CD4-positive, CD25-positive, alpha-beta regulatory T cell (primary cell): ENCODE data around the gene RNF157. TPM values are rescaled to one million over a fixed set of nuclear protein-coding genes. Genes with fewer than 3 reads are reported as not detected.
"Not testable (repeated sequence)": the region's sequence is repeated elsewhere in the genome, so short reads cannot be mapped to it uniquely, and the experiment has no call there.

Experiments
- ATAC-seq, 2 donors: fragments of 150-1000 bp; cut with Tn5 transposase; one replicate each; pipeline ENCODE4 v1.10.0; 2021; ENCODE audit warnings: low read depth in 2 of 2, moderate number of reproducible peaks in 2 of 2, moderate library complexity in 1 of 2
- DNase-seq, 3 donors: peaks; one replicate each; pipeline versions ENCODE4 v3.0.0 to v3.0.0-alpha.2; 2012 to 2022; ENCODE audit warnings: mixed read lengths in 1 of 3
- H3K27ac ChIP-seq: one replicate; pipeline ENCODE4 v1.7.0; 2013; ENCODE audit warnings: mild to moderate bottlenecking, low read length; ENCODE audit not compliant: insufficient read depth, poor library complexity, severe bottlenecking
- H3K27me3 ChIP-seq: one replicate; pipeline ENCODE4 v1.7.0; 2013; ENCODE audit warnings: low read length; ENCODE audit not compliant: control insufficient read depth, insufficient read depth
- H3K36me3 ChIP-seq: one replicate; pipeline ENCODE4 v1.7.0; 2013; ENCODE audit warnings: mild to moderate bottlenecking, low read length, moderate library complexity; ENCODE audit not compliant: control insufficient read depth, insufficient read depth
- H3K4me1 ChIP-seq: 2 replicates; pipeline ENCODE4 v1.7.0; 2013; ENCODE audit warnings: mild to moderate bottlenecking, low read length; ENCODE audit not compliant: insufficient read depth, control insufficient read depth, poor library complexity, severe bottlenecking
- H3K4me3 ChIP-seq: one replicate; pipeline ENCODE4 v1.7.0; 2013; ENCODE audit warnings: low read depth, mild to moderate bottlenecking, low read length, moderate library complexity
- H3K9me3 ChIP-seq, 2 experiments: 1 replicate in 1 of 2; 2 replicates in 1 of 2; pipeline ENCODE4 v1.7.0; 2013; ENCODE audit warnings: low read length in 2 of 2, mild to moderate bottlenecking in 1 of 2, moderate library complexity in 1 of 2; ENCODE audit not compliant: control insufficient read depth in 2 of 2
- H3K27ac Mint-ChIP-seq, 3 donors: one replicate each; pipeline ENCODE4 v1.8.0; 2020 to 2022; ENCODE audit warnings: mild to moderate bottlenecking in 3 of 3, mixed read lengths in 3 of 3, moderate library complexity in 2 of 3
- H3K27me3 Mint-ChIP-seq: one replicate; pipeline ENCODE4 v1.8.0; 2022; ENCODE audit warnings: mild to moderate bottlenecking, mixed read lengths
- H3K36me3 Mint-ChIP-seq: one replicate; pipeline ENCODE4 v1.8.0; 2020; ENCODE audit warnings: mixed read lengths
- H3K4me1 Mint-ChIP-seq, 4 donors: one replicate each; pipeline ENCODE4 v1.8.0; 2020 to 2022; ENCODE audit warnings: mixed read lengths in 4 of 4, mild to moderate bottlenecking in 1 of 4
- H3K4me3 Mint-ChIP-seq, 4 donors: one replicate each; pipeline ENCODE4 v1.8.0; 2020 to 2022; ENCODE audit warnings: mild to moderate bottlenecking in 4 of 4, mixed read lengths in 4 of 4, moderate library complexity in 3 of 4
- H3K9me3 Mint-ChIP-seq, 7 donors: one replicate each; pipeline ENCODE4 v1.8.0; 2020 to 2022; ENCODE audit warnings: mixed read lengths in 7 of 7, mild to moderate bottlenecking in 3 of 7, moderate library complexity in 2 of 7
- polyA plus RNA-seq, 4 donors: library from polyadenylated mRNA; unstranded; fragments of 300-500 nt; fragmentation: Illumina TruSeq; gene quantifications; one replicate each; pipeline ENCODE4 v1.2.3, GENCODE V29; 2021
- total RNA-seq: library from RNA; stranded (reverse); gene quantifications from one replicate; pipeline ENCODE4 v1.2.3, GENCODE V29; 2022

The RNF157 gene
- total and polyA plus RNA-seq, 5 donors from 2014 or later: 3.3 to 17.7 (median 5.1) TPM

- Histone ChIP-seq H3K27me3 (no peaks in the 10 kb centered on the region), H3K36me3 (peaks cover 5% of the 10 kb centered on the region), H3K9me3 (no peaks in the 10 kb centered on the region), H3K27ac (peak overlapping the region; percentile 91), H3K4me1 (peaks cover 44% of the 10 kb centered on the region), H3K4me3 (peak overlapping the region; percentile 63)
- H3K4me3 Mint-ChIP-seq: peak overlapping the region; percentile 82 to 94 (median 90)
- ATAC-seq: no peak
- DNase-seq: no peak
- no peaks in the 10 kb centered on the region for H3K27me3 Mint-ChIP-seq
- peaks cover 6% of the 10 kb centered on the region for H3K36me3 Mint-ChIP-seq
- peaks cover 11 to 63% (median 41%) of the 10 kb centered on the region in 4 donors for H3K4me1 Mint-ChIP-seq
- peaks cover 0 to 3% (median 0%) of the 10 kb centered on the region in 7 donors for H3K9me3 Mint-ChIP-seq
- peak overlapping the region; percentile 94 to 98 (median 95) for H3K27ac Mint-ChIP-seq
Observed at GRCh38 chr17:76264425-76264754, 24.1 kb upstream of the RNF157 start.

GRCh38 chr17:76263896-76264295 is 23.6 kb upstream of the RNF157 start:
- no peak for DNase-seq
- peak overlapping the region; percentile 91 for H3K27ac ChIP-seq
- no peaks in the 10 kb centered on the region for H3K27me3 ChIP-seq
- peaks cover 11 to 58% (median 38%) of the 10 kb centered on the region in 4 donors for H3K4me1 Mint-ChIP-seq
- peaks cover 39% of the 10 kb centered on the region for H3K4me1 ChIP-seq
- H3K4me3 ChIP-seq: peak overlapping the region; percentile 63
- peaks cover 0 to 3% (median 0%) of the 10 kb centered on the region in 7 donors for H3K9me3 Mint-ChIP-seq
- H3K36me3 Mint-ChIP-seq: peaks cover 6% of the 10 kb centered on the region
- H3K36me3 ChIP-seq: peaks cover under 1% of the 10 kb centered on the region
- no peaks in the 10 kb centered on the region for H3K9me3 ChIP-seq
- H3K27me3 Mint-ChIP-seq: no peaks in the 10 kb centered on the region
- H3K4me3 Mint-ChIP-seq: peak overlapping the region in 3 of 4 donors; percentile 13 to 93 (median 78)
- ATAC-seq: no peak
- H3K27ac Mint-ChIP-seq: peak overlapping the region; percentile 94 to 98 (median 95)

GRCh38 chr17:76262732-76263344 is 22.5 kb upstream of the RNF157 start:
- peaks cover 7 to 50% (median 32%) of the 10 kb centered on the region in 4 donors for H3K4me1 Mint-ChIP-seq
- peaks cover 29% of the 10 kb centered on the region for H3K4me1 ChIP-seq
- H3K27me3 Mint-ChIP-seq: no peaks in the 10 kb centered on the region
- DNase-seq: peak in 1 of 3 donors; percentile 43
- no peak overlapping the region for H3K4me3 ChIP-seq
- H3K27ac ChIP-seq: no peak overlapping the region
- ATAC-seq: no peak
- no peaks in the 10 kb centered on the region for H3K9me3 ChIP-seq
- H3K9me3 Mint-ChIP-seq: peaks cover 0 to 3% (median 0%) of the 10 kb centered on the region in 7 donors
- H3K4me3 Mint-ChIP-seq: peak overlapping the region in 3 of 4 donors; percentile 6 to 56 (median 46)
- H3K27me3 ChIP-seq: no peaks in the 10 kb centered on the region
- H3K36me3 ChIP-seq: no peaks in the 10 kb centered on the region
- H3K36me3 Mint-ChIP-seq: peaks cover 1% of the 10 kb centered on the region
- H3K27ac Mint-ChIP-seq: peak overlapping the region; percentile 89 to 95 (median 93)

- no peak overlapping the region for H3K27ac ChIP-seq
- DNase-seq: peak in 1 of 3 donors; percentile 78
- peak overlapping the region in 2 of 4 donors; percentile 56 for H3K4me3 Mint-ChIP-seq
Observed at GRCh38 chr17:76261421-76262215, 21.3 kb upstream of the RNF157 start.

GRCh38 chr17:76260669-76261068 is 20.4 kb upstream of the RNF157 start:
- peaks cover 4% of the 10 kb centered on the region for H3K36me3 Mint-ChIP-seq
- H3K27me3 Mint-ChIP-seq: peaks cover 4% of the 10 kb centered on the region
- no peak for DNase-seq
- Histone ChIP-seq H3K27ac (no peak overlapping the region), H3K9me3 (no peaks in the 10 kb centered on the region), H3K36me3 (no peaks in the 10 kb centered on the region), H3K4me1 (peaks cover 22% of the 10 kb centered on the region), H3K27me3 (no peaks in the 10 kb centered on the region), H3K4me3 (no peak overlapping the region)
- no peak for ATAC-seq
- H3K4me3 Mint-ChIP-seq: no peak overlapping the region
- peaks cover 10 to 52% (median 40%) of the 10 kb centered on the region in 4 donors for H3K4me1 Mint-ChIP-seq
- H3K27ac Mint-ChIP-seq: peak overlapping the region in 2 of 3 donors; percentile 15 to 74
- H3K9me3 Mint-ChIP-seq: peaks cover 0 to 4% (median 2%) of the 10 kb centered on the region in 7 donors

More at GRCh38 chr17:76261421-76262215, 21.3 kb upstream of the RNF157 start:
- peaks cover 3% of the 10 kb centered on the region for H3K27me3 Mint-ChIP-seq
- H3K36me3 Mint-ChIP-seq: peaks cover 3% of the 10 kb centered on the region
- peaks cover 0 to 4% (median 3%) of the 10 kb centered on the region in 7 donors for H3K9me3 Mint-ChIP-seq
- peaks cover 9 to 43% (median 33%) of the 10 kb centered on the region in 4 donors for H3K4me1 Mint-ChIP-seq
- Histone ChIP-seq H3K4me3 (no peak overlapping the region), H3K9me3 (no peaks in the 10 kb centered on the region), H3K4me1 (peaks cover 19% of the 10 kb centered on the region), H3K27me3 (no peaks in the 10 kb centered on the region), H3K36me3 (no peaks in the 10 kb centered on the region)
- no peak for ATAC-seq
- H3K27ac Mint-ChIP-seq: peak overlapping the region; percentile 80 to 95 (median 93)

DNA sequence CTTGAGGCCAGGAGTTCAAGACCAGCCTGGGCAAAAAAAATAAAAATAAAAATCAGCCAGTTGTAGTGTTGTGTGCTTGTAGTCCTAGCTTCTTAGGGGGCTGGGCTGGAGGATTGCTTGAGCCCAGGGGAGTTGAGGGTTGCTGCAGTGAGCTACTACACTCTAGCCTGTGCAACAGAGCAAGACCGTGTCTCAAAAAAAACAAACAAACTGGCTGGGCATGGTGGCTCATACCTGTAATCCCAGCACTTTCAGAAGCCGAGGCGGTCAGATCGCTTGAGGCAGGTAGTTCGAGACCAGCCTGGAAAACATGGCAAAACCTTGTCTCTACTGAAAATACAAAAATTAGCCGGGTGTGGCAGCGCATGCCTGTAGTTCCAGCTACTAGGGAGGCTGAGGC is 19.9 kb upstream of the RNF157 start:
- H3K36me3 ChIP-seq: no peaks in the 10 kb centered on the region
- no peak for DNase-seq
- H3K4me1 ChIP-seq: peaks cover 25% of the 10 kb centered on the region
- H3K4me3 ChIP-seq: no peak overlapping the region
- H3K27ac Mint-ChIP-seq: peak overlapping the region in 1 of 3 donors; percentile 74
- no peak overlapping the region for H3K4me3 Mint-ChIP-seq
- peaks cover 14 to 57% (median 43%) of the 10 kb centered on the region in 4 donors for H3K4me1 Mint-ChIP-seq
- H3K9me3 Mint-ChIP-seq: peaks cover 0 to 4% (median 2%) of the 10 kb centered on the region in 7 donors
- H3K27ac ChIP-seq: no peak overlapping the region
- peaks cover 7% of the 10 kb centered on the region for H3K36me3 Mint-ChIP-seq
- no peaks in the 10 kb centered on the region for H3K9me3 ChIP-seq
- H3K27me3 ChIP-seq: no peaks in the 10 kb centered on the region
- no peak for ATAC-seq
- peaks cover 4% of the 10 kb centered on the region for H3K27me3 Mint-ChIP-seq

GRCh38 chr17:76256430-76257050 is 16.2 kb upstream of the RNF157 start:
- not testable (repeated sequence) for H3K36me3 Mint-ChIP-seq, H3K9me3 Mint-ChIP-seq, H3K27me3 Mint-ChIP-seq, H3K36me3 ChIP-seq, H3K27me3 ChIP-seq, H3K27ac ChIP-seq, H3K4me3 ChIP-seq, H3K9me3 ChIP-seq
- Mint-ChIP-seq H3K4me1 (peaks cover 15 to 51% (median 34%) of the 10 kb centered on the region in 4 donors), H3K27ac (peak overlapping the region; percentile 91 to 95 (median 92)), H3K4me3 (peak overlapping the region; percentile 63 to 87 (median 78))
- ATAC-seq (peak; percentile 62 to 67), DNase-seq (peak in 2 of 3 donors; percentile 61 to 67)
- peaks cover 35% of the 10 kb centered on the region for H3K4me1 ChIP-seq
